Effector memory CD4-positive, alpha-beta T cell (primary cell): Measurements from ENCODE around the gene TOM1.
"Not testable (repeated sequence)": the region's sequence is repeated elsewhere in the genome, so short reads cannot be mapped to it uniquely, and the experiment has no call there.

ENCODE experiments used
- DNase-seq, 3 donors: peaks; one replicate each; pipeline ENCODE4 v3.0.0-alpha.2; 2020
- H3K27ac ChIP-seq: 2 replicates; pipeline ENCODE4 v1.7.0; 2013; ENCODE audit warnings: mild to moderate bottlenecking, low read length, moderate library complexity; ENCODE audit not compliant: insufficient read depth, poor library complexity, severe bottlenecking
- H3K27me3 ChIP-seq: replicated peaks from 2 replicates; pipeline ENCODE4 v1.7.0; 2013; ENCODE audit warnings: mild to moderate bottlenecking, low read length; ENCODE audit not compliant: insufficient read depth, control insufficient read depth, poor library complexity, severe bottlenecking
- H3K36me3 ChIP-seq: 2 replicates; pipeline ENCODE4 v1.7.0; 2013; ENCODE audit warnings: mild to moderate bottlenecking, low read length, moderate library complexity; ENCODE audit not compliant: control insufficient read depth, insufficient read depth
- H3K4me1 ChIP-seq: 2 replicates; pipeline ENCODE4 v1.7.0; 2013; ENCODE audit warnings: low read length, mild to moderate bottlenecking; ENCODE audit not compliant: control insufficient read depth, insufficient read depth, poor library complexity, severe bottlenecking
- H3K4me3 ChIP-seq: 2 replicates; pipeline ENCODE4 v1.7.0; 2013; ENCODE audit warnings: low read length, low read depth, mild to moderate bottlenecking; ENCODE audit not compliant: insufficient read depth, poor library complexity, severe bottlenecking
- H3K9me3 ChIP-seq: 2 replicates; pipeline ENCODE4 v1.7.0; 2013; ENCODE audit warnings: mild to moderate bottlenecking, low read length, moderate library complexity; ENCODE audit not compliant: control insufficient read depth

TOM1 gene

DNA sequence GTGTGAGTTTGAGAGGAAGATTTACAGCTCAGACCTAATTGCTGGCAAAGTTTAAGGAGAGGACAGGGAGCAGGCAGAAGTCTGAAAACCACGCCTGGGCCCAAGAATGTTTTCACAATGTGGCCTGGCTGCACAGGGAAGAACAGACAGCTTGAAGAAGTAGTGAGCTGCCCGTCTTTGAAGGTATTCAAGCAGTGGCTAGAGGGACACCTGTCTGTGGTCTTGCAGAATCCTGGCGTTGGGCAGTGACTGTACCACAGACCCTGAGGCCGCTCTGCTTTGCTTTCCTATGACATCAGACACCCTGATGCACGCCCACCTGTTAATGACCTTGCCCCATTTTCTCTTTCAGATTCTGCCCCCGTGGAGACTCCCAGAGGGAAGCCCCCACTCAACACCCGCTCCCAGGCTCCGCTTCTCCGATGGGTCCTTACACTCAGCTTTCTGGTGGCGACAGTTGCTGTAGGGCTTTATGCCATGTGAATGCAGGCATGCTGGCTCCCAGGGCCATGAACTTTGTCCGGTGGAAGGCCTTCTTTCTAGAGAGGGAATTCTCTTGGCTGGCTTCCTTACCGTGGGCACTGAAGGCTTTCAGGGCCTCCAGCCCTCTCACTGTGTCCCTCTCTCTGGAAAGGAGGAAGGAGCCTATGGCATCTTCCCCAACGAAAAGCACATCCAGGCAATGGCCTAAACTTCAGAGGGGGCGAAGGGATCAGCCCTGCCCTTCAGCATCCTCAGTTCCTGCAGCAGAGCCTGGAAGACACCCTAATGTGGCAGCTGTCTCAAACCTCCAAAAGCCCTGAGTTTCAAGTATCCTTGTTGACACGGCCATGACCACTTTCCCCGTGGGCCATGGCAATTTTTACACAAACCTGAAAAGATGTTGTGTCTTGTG is 93.7 kb downstream of the TOM1 start:
- Histone ChIP-seq H3K4me3 (no peak overlapping the region), H3K27me3 (no peaks in the 10 kb centered on the region), H3K4me1 (no peaks in the 10 kb centered on the region), H3K36me3 (no peaks in the 10 kb centered on the region), H3K27ac (no peak overlapping the region), H3K9me3 (no peaks in the 10 kb centered on the region)
- DNase-seq: no peak

DNA sequence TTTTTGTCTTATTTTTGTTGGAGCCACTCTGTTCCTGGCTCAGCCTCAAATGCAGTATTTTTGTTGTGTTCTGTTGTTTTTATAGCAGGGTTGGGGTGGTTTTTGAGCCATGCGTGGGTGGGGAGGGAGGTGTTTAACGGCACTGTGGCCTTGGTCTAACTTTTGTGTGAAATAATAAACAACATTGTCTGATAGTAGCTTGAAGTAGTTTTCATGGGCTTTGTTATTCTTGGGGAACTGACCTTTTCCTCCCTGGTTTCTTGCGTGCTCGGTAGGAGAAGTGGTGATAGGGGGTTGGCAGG is 94.3 kb downstream of the TOM1 start:
- H3K4me1 ChIP-seq: no peaks in the 10 kb centered on the region
- H3K4me3 ChIP-seq: no peak overlapping the region
- no peaks in the 10 kb centered on the region for H3K9me3 ChIP-seq
- no peak overlapping the region for H3K27ac ChIP-seq
- DNase-seq: no peak
- H3K27me3 ChIP-seq: no peaks in the 10 kb centered on the region
- no peaks in the 10 kb centered on the region for H3K36me3 ChIP-seq

DNA sequence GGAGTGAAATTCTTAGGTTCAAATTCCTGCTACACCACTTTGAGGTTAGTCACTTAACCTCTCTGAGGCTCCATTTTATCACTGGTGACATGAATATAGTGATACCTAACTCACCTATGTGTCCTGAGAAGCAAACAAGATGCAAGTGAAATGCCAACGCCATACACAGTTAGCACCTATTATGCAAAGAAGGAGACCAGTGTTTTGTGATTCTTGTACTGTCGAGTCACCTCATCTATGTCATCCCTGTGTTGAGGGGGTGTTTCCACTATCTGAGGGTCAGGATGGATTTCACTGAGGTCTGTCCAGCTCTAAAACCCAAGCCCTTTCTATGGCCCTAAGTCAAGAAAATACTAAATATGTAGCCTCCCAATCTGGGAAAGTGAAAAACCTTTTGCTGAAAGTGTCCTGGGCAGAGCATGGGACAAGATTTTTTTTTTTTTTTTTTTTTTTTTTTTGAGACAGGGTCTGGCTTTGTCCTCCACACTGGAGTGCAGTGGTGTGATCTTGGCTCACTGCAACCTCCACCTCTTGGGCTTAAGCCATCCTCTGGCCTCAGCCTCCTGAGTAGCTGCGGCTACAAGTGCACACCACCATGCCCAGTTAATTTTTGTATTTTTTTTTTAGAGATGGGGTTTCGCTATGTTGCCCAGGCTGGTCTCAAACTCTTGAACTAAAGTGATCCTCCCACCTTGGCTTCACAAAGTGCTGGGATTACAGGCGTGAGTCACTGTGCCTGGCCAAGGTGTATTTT is 95.3 kb downstream of the TOM1 start:
- no peak overlapping the region for H3K27ac ChIP-seq
- H3K4me3 ChIP-seq: no peak overlapping the region
- H3K36me3 ChIP-seq: no peaks in the 10 kb centered on the region
- H3K4me1 ChIP-seq: no peaks in the 10 kb centered on the region
- H3K27me3 ChIP-seq: no peaks in the 10 kb centered on the region
- no peak for DNase-seq
- no peaks in the 10 kb centered on the region for H3K9me3 ChIP-seq

DNA sequence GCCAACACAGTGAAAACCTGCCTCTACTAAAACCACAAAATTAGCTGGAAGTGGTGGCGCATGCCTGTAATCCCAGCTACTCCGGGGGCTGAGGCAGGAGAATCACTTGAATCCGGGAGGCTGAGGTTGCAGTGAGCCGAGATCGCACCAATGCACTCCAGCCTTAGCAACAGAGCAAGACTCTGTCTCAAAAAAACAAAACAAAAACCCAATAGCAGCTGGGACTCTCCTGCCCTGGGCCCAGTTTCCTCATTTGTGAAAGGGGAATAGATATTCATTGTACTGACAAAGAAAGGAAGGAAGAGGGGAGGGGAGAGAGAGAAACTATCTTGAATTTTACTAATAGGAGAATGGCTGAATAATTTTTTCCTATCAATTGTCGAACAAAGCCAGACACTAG is 96.9 kb downstream of the TOM1 start:
- not testable (repeated sequence) for H3K27ac ChIP-seq, H3K4me1 ChIP-seq, DNase-seq

DNA sequence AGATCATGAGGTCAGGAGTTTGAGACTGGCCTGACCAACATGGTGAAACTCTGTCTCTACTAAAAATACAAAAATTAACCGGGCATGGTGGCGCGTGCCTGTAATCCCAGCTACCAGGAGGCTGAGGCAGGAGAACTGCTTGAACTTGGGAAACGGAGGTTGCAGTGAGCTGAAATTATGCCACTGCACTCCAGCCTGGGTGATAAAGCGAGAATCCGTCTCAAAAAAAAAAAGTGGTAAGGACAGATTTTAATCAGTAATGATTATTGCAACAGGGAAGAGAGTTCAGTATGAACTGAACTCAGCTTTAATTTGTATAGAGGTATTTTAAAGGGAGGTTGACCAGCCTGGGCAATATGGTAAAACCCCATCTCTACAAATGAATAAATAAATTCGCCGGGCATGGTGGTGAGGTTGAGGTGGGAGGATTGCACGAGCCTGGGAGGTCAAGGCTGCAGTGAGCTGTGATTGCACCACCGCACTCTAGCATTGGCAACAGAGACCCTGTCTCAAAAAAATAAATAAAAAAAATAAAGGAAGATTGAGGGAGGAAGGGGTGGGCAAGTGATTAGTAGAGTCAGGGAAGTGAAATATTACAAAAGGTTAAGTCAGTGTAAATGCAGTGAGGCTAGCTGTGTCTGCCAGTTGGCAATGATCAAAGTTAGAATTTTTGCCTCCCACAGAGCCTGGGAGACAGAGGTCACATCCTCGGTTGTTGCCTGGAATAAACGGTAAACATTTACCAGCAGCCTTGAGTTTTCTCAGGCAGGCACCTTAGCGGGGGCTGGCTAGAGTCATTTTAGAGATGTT is 97.6 kb downstream of the TOM1 start:
- Histone ChIP-seq H3K4me3 (no peak overlapping the region), H3K27me3 (no peaks in the 10 kb centered on the region), H3K27ac (no peak overlapping the region), H3K9me3 (no peaks in the 10 kb centered on the region), H3K4me1 (peaks cover 6% of the 10 kb centered on the region), H3K36me3 (no peaks in the 10 kb centered on the region)
- DNase-seq: no peak

More for the DNA sequence above, 96.9 kb downstream of the TOM1 start:
- H3K4me3 ChIP-seq, H3K27me3 ChIP-seq, H3K36me3 ChIP-seq, H3K9me3 ChIP-seq: not testable (repeated sequence)
